ENCODE data around the gene TMEM198. TPM values are rescaled to one million over a fixed set of nuclear protein-coding genes. Genes with fewer than 3 reads are reported as not detected.

The TMEM198 gene
- total and polyA plus RNA-seq, 9 of the 15 experiments (the other 6 are each of a cell fraction or from before 2014, with no cell fraction given): 0.03 to 3.8 (median 1.0) TPM

DNA sequence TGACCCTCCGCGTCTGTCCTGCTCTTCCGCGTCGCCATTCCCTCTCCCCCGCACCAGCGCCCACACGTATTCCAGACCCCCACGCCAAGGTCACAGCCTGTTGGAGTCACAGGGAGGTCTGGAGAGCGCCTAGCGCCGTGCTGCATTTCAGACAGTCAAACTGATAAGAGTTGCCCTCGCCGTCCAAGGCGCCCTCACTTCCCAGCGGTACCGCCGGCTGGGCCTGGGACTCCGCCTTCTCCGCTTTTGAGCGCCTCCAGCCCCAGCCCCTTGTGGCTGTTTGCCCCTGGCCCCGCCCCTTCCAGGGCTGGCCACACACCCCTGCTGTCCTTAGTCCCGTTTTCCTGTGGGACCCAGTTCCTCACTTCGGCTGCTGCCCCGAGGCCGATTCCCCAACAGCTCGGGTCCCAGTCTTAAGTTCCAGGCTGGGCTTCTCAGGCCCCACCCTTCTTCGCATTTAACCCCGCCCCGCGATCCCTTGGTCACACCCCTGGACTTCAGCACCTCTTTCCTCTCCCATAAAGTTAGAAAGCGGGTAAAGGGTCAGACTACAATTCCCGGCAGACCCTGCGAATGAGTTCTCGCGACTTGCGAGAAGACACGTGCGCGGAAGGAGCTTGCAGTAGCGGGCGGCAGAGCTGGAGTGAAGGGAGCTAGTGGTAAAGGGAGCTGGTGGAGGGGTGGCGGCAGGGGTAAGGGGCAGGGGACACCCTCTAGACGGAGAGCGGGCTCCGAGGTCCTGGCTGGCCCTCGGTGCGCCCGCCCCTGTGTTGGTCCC is 45.4 kb upstream of the TMEM198 start, which contains the start of gene GMPPA (continued):
- TF ChIP-seq, protein P1, sequence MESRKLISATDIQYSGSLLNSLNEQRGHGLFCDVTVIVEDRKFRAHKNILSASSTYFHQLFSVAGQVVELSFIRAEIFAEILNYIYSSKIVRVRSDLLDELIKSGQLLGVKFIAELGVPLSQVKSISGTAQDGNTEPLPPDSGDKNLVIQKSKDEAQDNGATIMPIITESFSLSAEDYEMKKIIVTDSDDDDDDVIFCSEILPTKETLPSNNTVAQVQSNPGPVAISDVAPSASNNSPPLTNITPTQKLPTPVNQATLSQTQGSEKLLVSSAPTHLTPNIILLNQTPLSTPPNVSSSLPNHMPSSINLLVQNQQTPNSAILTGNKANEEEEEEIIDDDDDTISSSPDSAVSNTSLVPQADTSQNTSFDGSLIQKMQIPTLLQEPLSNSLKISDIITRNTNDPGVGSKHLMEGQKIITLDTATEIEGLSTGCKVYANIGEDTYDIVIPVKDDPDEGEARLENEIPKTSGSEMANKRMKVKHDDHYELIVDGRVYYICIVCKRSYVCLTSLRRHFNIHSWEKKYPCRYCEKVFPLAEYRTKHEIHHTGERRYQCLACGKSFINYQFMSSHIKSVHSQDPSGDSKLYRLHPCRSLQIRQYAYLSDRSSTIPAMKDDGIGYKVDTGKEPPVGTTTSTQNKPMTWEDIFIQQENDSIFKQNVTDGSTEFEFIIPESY (CRISPR knock-in tag; IDR thresholded peaks at IDR 0.05): peak; percentile 35; the same call in 1 of the 2 replicates
- TF ChIP-seq, protein P2, sequence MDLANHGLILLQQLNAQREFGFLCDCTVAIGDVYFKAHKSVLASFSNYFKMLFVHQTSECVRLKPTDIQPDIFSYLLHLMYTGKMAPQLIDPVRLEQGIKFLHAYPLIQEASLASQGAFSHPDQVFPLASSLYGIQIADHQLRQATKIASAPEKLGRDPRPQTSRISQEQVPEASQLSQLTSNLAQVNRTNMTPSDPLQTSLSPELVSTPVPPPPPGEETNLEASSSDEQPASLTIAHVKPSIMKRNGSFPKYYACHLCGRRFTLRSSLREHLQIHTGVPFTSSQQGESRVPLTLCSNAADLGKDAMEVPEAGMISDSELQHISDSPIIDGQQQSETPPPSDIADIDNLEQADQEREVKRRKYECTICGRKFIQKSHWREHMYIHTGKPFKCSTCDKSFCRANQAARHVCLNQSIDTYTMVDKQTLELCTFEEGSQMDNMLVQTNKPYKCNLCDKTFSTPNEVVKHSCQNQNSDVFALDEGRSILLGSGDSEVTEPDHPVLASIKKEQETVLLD (IDR thresholded peaks at IDR 0.05): peak; percentile 37; the same call in 1 of the 2 replicates
- TF ChIP-seq SMARCB1 (IDR thresholded peaks at IDR 0.05; ENCODE audit: insufficient read length, low read depth) (no peak), ESRRA (IDR thresholded peaks at IDR 0.05; ENCODE audit: borderline replicate concordance, low read depth) (peak; percentile 69), ZNF23 (CRISPR knock-in tag; IDR thresholded peaks at IDR 0.05) (no peak), FOXK2 (conservative IDR thresholded peaks at IDR 0.05 in 1 of 2, IDR thresholded peaks at IDR 0.05 in 1 of 2; ENCODE audit: low read depth in 2 of 2) (peak in 1 of 2 experiments; percentile 59; a peak in 2 of 4 replicates), TAF7 (tag; IDR thresholded peaks at IDR 0.05) (peak; percentile 51; the same call in 1 of the 2 replicates), MTA3 (IDR thresholded peaks at IDR 0.05; ENCODE audit: borderline replicate concordance) (peak; percentile 71), RBBP5 (IDR thresholded peaks at IDR 0.05; ENCODE audit: borderline replicate concordance, insufficient read depth, low read length, poor library complexity, severe bottlenecking) (peak; percentile 54), DPF2 (IDR thresholded peaks at IDR 0.05) (peak; percentile 77; the same call in 1 of the 2 replicates), ZNF124 (CRISPR knock-in tag; IDR thresholded peaks at IDR 0.05) (no peak), MAFF (IDR thresholded peaks at IDR 0.05; ENCODE audit: low read length) (peak; percentile 69; the same call in 1 of the 2 replicates), FUS (optimal IDR thresholded peaks at IDR 0.05; ENCODE audit: low read depth, low read length) (no peak), ZBTB17 (CRISPR knock-in tag; IDR thresholded peaks at IDR 0.05) (0 out of 2 replicates have a peak, but pooled peaks have one; percentile 9), SMAD4 (CRISPR knock-in tag; conservative IDR thresholded peaks at IDR 0.05) (peak; percentile 67), BMI1 (IDR thresholded peaks at IDR 0.05; ENCODE audit: low read length) (no peak), MYC (IDR thresholded peaks at IDR 0.05; ENCODE audit: low read depth, low read length) (peak; percentile 76), MYC (CRISPR knock-in tag; IDR thresholded peaks at IDR 0.05; ENCODE audit: borderline replicate concordance, low read depth) (no peak), NFRKB (IDR thresholded peaks at IDR 0.05; ENCODE audit: low read depth) (peak; percentile 27), POU5F1 (IDR thresholded peaks at IDR 0.05; ENCODE audit: borderline replicate concordance, low read depth, low read length, partially characterized antibody) (no peak)
- TF ChIP-seq, protein P3, sequence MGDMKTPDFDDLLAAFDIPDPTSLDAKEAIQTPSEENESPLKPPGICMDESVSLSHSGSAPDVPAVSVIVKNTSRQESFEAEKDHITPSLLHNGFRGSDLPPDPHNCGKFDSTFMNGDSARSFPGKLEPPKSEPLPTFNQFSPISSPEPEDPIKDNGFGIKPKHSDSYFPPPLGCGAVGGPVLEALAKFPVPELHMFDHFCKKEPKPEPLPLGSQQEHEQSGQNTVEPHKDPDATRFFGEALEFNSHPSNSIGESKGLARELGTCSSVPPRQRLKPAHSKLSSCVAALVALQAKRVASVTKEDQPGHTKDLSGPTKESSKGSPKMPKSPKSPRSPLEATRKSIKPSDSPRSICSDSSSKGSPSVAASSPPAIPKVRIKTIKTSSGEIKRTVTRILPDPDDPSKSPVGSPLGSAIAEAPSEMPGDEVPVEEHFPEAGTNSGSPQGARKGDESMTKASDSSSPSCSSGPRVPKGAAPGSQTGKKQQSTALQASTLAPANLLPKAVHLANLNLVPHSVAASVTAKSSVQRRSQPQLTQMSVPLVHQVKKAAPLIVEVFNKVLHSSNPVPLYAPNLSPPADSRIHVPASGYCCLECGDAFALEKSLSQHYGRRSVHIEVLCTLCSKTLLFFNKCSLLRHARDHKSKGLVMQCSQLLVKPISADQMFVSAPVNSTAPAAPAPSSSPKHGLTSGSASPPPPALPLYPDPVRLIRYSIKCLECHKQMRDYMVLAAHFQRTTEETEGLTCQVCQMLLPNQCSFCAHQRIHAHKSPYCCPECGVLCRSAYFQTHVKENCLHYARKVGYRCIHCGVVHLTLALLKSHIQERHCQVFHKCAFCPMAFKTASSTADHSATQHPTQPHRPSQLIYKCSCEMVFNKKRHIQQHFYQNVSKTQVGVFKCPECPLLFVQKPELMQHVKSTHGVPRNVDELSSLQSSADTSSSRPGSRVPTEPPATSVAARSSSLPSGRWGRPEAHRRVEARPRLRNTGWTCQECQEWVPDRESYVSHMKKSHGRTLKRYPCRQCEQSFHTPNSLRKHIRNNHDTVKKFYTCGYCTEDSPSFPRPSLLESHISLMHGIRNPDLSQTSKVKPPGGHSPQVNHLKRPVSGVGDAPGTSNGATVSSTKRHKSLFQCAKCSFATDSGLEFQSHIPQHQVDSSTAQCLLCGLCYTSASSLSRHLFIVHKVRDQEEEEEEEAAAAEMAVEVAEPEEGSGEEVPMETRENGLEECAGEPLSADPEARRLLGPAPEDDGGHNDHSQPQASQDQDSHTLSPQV (IDR thresholded peaks at IDR 0.05): no peak

Data from K562 (cell line).